ENCODE results near the gene TFAP2C. TPM values are rescaled to one million over a fixed set of nuclear protein-coding genes. Genes with fewer than 3 reads are reported as not detected.

TFAP2C gene
- total RNA-seq, 1 donor from 2014 or later = not detected

DNA sequence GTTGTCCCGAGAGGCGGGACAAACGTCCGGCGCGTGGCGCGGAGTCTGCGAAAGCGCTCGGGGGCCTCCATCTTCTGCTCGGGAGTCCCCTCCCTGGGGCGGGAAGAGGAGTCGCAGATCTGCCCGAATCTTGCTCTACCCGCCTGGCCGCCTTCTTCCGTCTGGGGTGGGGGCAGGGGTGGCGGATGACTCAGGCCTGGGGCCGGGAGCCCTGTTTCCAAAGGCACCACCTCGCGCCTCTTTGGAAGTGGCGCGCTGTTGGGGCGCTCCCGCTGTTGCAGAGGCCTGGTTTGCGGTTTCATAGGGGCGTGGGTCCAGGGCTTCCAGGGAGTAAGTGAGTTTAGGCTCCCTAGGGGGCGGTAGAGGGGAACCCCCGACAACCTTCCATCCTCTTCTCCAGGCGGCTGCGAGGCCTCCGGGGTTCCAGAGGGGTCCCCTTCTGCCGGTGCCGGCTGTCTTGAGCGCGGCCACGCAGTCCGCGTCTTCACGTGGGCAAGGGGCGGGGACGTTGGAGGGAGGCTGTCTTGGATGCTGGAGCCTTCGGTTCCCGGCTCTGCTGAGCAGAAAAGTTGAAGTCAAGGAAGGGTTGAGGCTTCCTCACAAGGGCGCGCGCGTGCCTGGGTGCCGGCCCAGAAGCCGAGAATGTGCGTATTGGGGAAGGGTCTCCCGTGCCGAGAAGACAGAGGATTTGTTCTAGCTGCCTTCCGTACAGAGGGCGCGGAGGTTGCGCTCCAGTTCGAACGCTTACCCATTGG is 2.6 kb upstream of the TFAP2C start:
- intact Hi-C loops (cut with micrococcal nuclease) = loop anchor here (5.0 kb wide), 1 partner anchor 636 kb away; no protein-coding TSS in a partner anchor
- no peak overlapping the region for H3K4me3 Mint-ChIP-seq

DNA sequence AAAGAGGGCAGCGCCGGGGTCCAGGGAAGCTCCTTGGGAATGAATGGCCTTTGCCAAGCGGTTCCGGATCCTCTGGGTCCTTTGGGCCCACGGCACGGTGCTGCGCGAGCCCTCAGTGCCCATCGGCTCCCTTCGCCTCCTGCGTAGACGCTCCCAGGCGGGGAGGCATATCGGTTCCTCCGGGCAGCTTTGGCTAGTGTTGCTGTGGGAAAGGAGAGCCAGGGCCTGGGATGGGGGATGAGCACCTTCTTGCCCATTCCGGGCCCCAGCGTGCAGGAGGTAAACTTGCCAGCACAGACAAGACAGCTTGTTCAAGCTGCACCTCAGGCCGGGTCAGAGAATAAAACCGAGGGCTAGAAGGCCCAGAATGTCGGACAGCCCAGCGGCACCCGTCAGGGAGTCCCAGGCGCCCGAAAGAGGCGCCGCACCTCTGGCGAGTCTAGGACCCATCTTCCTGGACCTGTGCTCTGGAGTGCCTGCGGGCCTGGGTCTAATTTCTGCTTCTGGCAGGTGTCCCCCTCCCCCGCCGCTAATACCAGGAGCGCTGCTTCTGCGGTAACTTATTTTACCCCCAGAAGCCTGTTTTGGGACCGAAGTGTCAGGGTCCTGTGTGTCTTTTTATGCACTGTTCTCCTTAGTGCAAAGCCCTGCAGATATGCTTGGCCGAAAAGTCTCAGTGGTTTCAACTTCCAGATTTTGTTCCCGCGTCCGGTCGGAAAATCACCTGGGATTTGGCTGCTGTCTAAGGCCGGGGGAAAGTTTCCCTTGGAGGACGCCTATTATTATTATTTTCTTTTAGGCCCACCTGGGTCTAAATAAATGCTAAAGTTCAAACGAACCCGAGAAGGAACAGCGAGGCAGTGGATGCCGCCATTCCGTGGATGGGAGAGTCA is 1.7 kb upstream of the TFAP2C start:
- Mint-ChIP-seq H3K36me3 (ENCODE audit: low read depth) (no peaks in the 10 kb centered on the region), H3K27me3 (peaks cover 58% of the 10 kb centered on the region), H3K4me1 (peaks cover 6% of the 10 kb centered on the region), H3K4me3 (peak overlapping the region; percentile 3), H3K9me3 (no peaks in the 10 kb centered on the region), H3K27ac (no peak overlapping the region)
- peak; percentile 55 for DNase-seq
- intact Hi-C loops (cut with micrococcal nuclease) = loop anchor here (2.0 to 5.0 kb wide), 2 partner anchors 297 to 635 kb away; no protein-coding TSS in a partner anchor

More for the DNA sequence above, 2.6 kb upstream of the TFAP2C start:
- no peaks in the 10 kb centered on the region for H3K36me3 Mint-ChIP-seq (ENCODE audit: low read depth)
- peaks cover 6% of the 10 kb centered on the region for H3K4me1 Mint-ChIP-seq
- H3K9me3 Mint-ChIP-seq = no peaks in the 10 kb centered on the region
- DNase-seq = peak; percentile 54
- H3K27ac Mint-ChIP-seq = no peak overlapping the region
- peaks cover 52% of the 10 kb centered on the region for H3K27me3 Mint-ChIP-seq

DNA sequence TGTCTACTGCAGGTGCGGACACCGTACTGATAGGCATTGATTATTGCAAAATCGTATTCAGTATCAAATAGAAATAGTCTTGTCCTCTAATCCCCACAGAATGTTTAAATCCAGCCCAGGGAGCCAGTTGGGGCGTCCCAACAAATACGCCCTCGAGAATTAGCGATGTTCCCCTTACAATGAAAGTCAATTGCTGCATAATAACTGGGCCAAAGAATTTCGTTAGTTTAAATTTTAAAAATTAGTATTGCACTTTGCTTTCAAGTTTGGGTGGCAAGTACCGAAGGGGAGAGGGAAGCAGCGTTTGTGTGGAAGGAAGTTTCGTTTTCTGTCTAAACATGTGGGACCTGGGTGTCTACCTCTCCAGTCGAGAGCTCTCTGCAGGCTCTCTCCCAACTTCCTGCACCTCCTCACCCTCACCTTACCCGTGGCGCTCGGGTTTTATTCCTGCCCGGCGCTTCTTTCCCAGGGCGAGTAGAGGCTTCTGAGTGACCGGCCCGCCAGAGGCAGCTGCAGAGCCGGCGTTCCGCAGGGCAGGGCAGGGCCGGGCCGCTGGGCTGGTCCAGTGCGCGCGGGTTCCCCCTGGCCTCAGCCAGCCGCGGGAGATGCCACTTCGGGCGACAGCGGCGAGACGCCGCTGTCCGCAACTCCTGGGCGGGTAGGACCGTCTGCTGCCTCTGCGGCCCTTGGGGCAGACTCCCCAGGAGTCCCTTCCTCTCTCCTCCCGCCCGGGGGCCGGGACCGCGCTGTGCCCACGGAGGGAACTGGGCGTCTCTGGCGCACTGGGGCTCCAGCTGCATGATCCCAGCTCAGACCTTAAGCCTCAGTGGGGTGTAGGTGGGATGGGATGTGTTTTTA is 862 bp upstream of the TFAP2C start:
- Mint-ChIP-seq H3K4me1 (peaks cover 6% of the 10 kb centered on the region), H3K36me3 (ENCODE audit: low read depth) (no peaks in the 10 kb centered on the region), H3K9me3 (no peaks in the 10 kb centered on the region), H3K27ac (no peak overlapping the region), H3K27me3 (peaks cover 63% of the 10 kb centered on the region), H3K4me3 (peak overlapping the region; percentile 61)
- intact Hi-C loops (cut with micrococcal nuclease) = loop anchor here (2.0 to 5.0 kb wide), 2 partner anchors 297 to 634 kb away; no protein-coding TSS in a partner anchor
- DNase-seq = peak; percentile 60

DNA sequence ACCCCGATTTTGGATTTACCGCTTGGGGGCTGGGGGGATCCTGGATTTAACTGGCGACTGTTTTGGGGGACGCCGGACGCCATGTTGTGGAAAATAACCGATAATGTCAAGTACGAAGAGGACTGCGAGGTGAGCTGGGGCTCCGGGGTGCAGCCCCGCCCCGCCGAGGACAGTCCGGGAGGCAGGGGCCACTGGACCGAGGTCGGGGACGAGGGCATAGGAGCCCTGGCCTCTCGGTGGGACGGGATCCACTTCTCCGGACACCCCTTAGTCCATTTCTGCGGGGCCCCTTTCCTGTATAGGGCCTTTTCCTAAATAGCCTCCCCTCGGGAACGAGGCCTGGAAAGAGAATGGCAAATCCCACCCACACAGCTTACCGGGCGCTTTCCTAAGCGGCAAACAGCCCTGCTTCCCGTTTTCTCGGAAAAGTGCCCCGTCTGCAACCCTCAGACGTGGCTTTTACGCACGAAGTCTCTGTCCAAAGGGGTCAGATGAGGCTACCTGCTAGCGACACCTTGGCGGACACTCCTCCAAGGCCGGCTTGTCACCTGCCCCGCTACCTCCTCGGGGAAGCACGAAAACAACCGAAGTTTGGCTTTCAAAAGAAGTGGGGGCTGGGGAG is 469 bp downstream of the TFAP2C start:
- Mint-ChIP-seq H3K27me3 (peaks cover 70% of the 10 kb centered on the region), H3K36me3 (ENCODE audit: low read depth) (no peaks in the 10 kb centered on the region), H3K27ac (no peak overlapping the region), H3K4me1 (peaks cover 6% of the 10 kb centered on the region), H3K9me3 (no peaks in the 10 kb centered on the region), H3K4me3 (peak overlapping the region; percentile 32)
- intact Hi-C loops (cut with micrococcal nuclease) = loop anchor here (2.0 to 5.0 kb wide), 2 partner anchors 295 to 633 kb away; no protein-coding TSS in a partner anchor
- DNase-seq = peak; percentile 59

GRCh38 chr20:56630086-56630493 is 984 bp downstream of the TFAP2C start:
- peak overlapping the region; percentile 19 for H3K4me3 Mint-ChIP-seq
- peak; percentile 55 for DNase-seq
- intact Hi-C loops (cut with micrococcal nuclease) = no loop called here
- peaks cover 72% of the 10 kb centered on the region for H3K27me3 Mint-ChIP-seq
- H3K36me3 Mint-ChIP-seq (ENCODE audit: low read depth) = no peaks in the 10 kb centered on the region
- peaks cover 6% of the 10 kb centered on the region for H3K4me1 Mint-ChIP-seq
- H3K27ac Mint-ChIP-seq = no peak overlapping the region
- no peaks in the 10 kb centered on the region for H3K9me3 Mint-ChIP-seq

GRCh38 chr20:56630506-56631317 is 1.6 kb downstream of the TFAP2C start:
- intact Hi-C loops (cut with micrococcal nuclease) = no loop called here
- no peaks in the 10 kb centered on the region for H3K36me3 Mint-ChIP-seq (ENCODE audit: low read depth)
- peak; percentile 54 for DNase-seq
- no peak overlapping the region for H3K4me3 Mint-ChIP-seq
- H3K27me3 Mint-ChIP-seq = peaks cover 70% of the 10 kb centered on the region
- H3K9me3 Mint-ChIP-seq = no peaks in the 10 kb centered on the region
- H3K4me1 Mint-ChIP-seq = peaks cover 6% of the 10 kb centered on the region
- no peak overlapping the region for H3K27ac Mint-ChIP-seq

GRCh38 chr20:56631318-56631989 is 2.3 kb downstream of the TFAP2C start:
- DNase-seq = no peak
- peaks cover 67% of the 10 kb centered on the region for H3K27me3 Mint-ChIP-seq
- peak overlapping the region; percentile 4 for H3K27ac Mint-ChIP-seq
- intact Hi-C loops (cut with micrococcal nuclease) = no loop called here
- H3K4me3 Mint-ChIP-seq = no peak overlapping the region
- H3K9me3 Mint-ChIP-seq = no peaks in the 10 kb centered on the region
- H3K4me1 Mint-ChIP-seq = peaks cover 6% of the 10 kb centered on the region
- H3K36me3 Mint-ChIP-seq (ENCODE audit: low read depth) = no peaks in the 10 kb centered on the region

DNA sequence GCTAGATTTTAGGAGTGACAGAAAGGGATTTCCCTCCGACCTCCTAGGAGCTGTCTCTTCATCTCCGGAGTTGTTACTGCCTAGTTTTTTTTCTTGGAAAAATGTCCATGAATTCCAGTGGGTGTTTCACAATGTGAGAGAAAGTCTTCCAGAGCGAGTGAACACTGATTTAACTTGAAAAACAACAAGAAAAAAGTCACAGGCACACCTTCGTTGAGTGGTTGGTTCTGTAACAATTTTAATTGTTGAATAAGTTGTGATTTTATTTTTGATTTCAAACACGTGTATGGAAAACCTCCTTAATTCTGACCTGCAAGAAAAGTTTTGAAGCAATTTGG is 2.9 kb downstream of the TFAP2C start:
- intact Hi-C loops (cut with micrococcal nuclease) = no loop called here
- Mint-ChIP-seq H3K36me3 (ENCODE audit: low read depth) (no peaks in the 10 kb centered on the region), H3K4me3 (no peak overlapping the region), H3K27me3 (peaks cover 64% of the 10 kb centered on the region), H3K4me1 (peaks cover 6% of the 10 kb centered on the region), H3K9me3 (no peaks in the 10 kb centered on the region), H3K27ac (peak overlapping the region; percentile 4)
- no peak for DNase-seq

DNA sequence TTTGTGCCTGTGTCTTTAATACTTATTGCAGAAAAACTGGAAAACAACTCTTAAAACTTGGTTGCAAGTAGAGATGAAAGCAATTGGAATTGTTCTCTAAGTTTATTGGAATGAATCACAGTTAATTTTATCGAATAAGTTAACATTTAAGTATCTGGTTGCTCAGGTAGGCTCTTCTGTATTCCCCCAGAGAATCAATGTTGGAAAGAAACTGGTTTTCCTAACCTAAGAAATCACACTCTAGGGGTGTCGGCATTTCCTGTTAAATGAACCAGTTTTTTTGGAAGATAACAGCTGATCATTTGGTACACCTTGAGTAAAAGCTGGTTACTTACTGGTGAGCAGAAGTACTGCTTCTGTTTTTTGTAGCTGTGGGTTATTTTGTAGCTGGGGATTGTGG is 5.2 kb downstream of the TFAP2C start:
- H3K4me3 Mint-ChIP-seq = no peak overlapping the region
- peaks cover 57% of the 10 kb centered on the region for H3K27me3 Mint-ChIP-seq
- H3K27ac Mint-ChIP-seq = no peak overlapping the region
- intact Hi-C loops (cut with micrococcal nuclease) = no loop called here
- H3K36me3 Mint-ChIP-seq (ENCODE audit: low read depth) = no peaks in the 10 kb centered on the region
- H3K4me1 Mint-ChIP-seq = peaks cover under 1% of the 10 kb centered on the region
- H3K9me3 Mint-ChIP-seq = no peaks in the 10 kb centered on the region
- no peak for DNase-seq

DNA sequence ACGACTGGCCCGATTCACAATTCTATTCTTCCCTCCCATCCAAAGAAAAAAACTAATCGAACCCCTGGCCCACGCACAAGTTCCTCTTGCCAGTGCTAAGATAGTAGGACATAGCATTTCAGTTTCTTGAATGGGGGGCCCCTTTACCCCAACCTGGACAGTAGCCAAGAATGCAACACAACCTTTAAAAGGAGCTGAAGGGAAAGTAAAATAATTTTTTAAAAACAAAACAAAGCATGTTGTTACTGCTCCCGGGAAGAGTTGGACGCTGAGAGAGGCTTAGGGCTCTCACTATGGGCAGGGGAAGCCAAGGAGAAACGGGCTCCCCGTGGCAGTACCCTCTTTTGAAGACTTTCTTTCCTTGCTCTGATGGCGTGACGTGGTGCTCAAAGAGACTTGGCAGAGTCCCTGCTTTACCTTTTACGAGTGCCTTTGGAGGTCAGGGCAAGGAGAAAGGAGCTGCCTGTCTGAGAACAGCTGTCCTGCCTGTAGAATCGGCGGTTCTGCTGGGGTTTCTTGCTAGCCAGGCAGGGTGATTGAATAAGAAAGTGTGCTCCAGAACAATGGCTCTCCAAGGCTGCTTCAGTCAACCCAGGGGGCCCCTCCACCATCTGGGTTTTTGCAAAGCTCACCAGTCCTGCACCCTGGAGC is 5.8 kb downstream of the TFAP2C start:
- H3K36me3 Mint-ChIP-seq (ENCODE audit: low read depth) = no peaks in the 10 kb centered on the region
- no peaks in the 10 kb centered on the region for H3K4me1 Mint-ChIP-seq
- H3K9me3 Mint-ChIP-seq = no peaks in the 10 kb centered on the region
- DNase-seq = no peak
- no peak overlapping the region for H3K27ac Mint-ChIP-seq
- intact Hi-C loops (cut with micrococcal nuclease) = no loop called here
- no peak overlapping the region for H3K4me3 Mint-ChIP-seq
- peaks cover 54% of the 10 kb centered on the region for H3K27me3 Mint-ChIP-seq

GRCh38 chr20:56636716-56637115 is 7.6 kb downstream of the TFAP2C start:
- DNase-seq = no peak
- Mint-ChIP-seq H3K36me3 (ENCODE audit: low read depth) (no peaks in the 10 kb centered on the region), H3K4me3 (no peak overlapping the region), H3K4me1 (no peaks in the 10 kb centered on the region), H3K9me3 (no peaks in the 10 kb centered on the region), H3K27ac (no peak overlapping the region), H3K27me3 (peaks cover 47% of the 10 kb centered on the region)
- intact Hi-C loops (cut with micrococcal nuclease) = no loop called here

GRCh38 chr20:56637576-56637975 is 8.5 kb downstream of the TFAP2C start:
- H3K9me3 Mint-ChIP-seq = no peaks in the 10 kb centered on the region
- H3K4me1 Mint-ChIP-seq = no peaks in the 10 kb centered on the region
- peaks cover 40% of the 10 kb centered on the region for H3K27me3 Mint-ChIP-seq
- DNase-seq = no peak
- no peaks in the 10 kb centered on the region for H3K36me3 Mint-ChIP-seq (ENCODE audit: low read depth)
- intact Hi-C loops (cut with micrococcal nuclease) = no loop called here
- no peak overlapping the region for H3K27ac Mint-ChIP-seq
- no peak overlapping the region for H3K4me3 Mint-ChIP-seq
